Muscle layer of duodenum (tissue), 2 donors: ENCODE measurements around the gene TNS3.

Experiments used
- H3K27ac ChIP-seq: one replicate; pipeline ENCODE4 v1.7.0; 2013; ENCODE audit warnings: mild to moderate bottlenecking, low read length
- H3K27me3 ChIP-seq: one replicate; pipeline ENCODE4 v1.7.0; 2013; ENCODE audit warnings: low read depth, mild to moderate bottlenecking, control low read depth, low read length
- H3K36me3 ChIP-seq, 2 donors: one replicate each; pipeline ENCODE4 v1.7.0; 2013; ENCODE audit warnings: low read length in 2 of 2, control low read depth in 1 of 2, mild to moderate bottlenecking in 1 of 2; ENCODE audit not compliant: insufficient read depth in 2 of 2, control insufficient read depth in 1 of 2
- H3K4me1 ChIP-seq, 2 donors: one replicate each; pipeline ENCODE4 v1.7.0; 2013; ENCODE audit warnings: low read length in 2 of 2, mild to moderate bottlenecking in 2 of 2, control low read depth in 1 of 2, moderate library complexity in 1 of 2; ENCODE audit not compliant: insufficient read depth in 2 of 2, control insufficient read depth in 1 of 2
- H3K4me3 ChIP-seq, 2 donors: one replicate each; pipeline ENCODE4 v1.7.0; 2013; ENCODE audit warnings: low read length in 2 of 2, low read depth in 1 of 2, mild to moderate bottlenecking in 1 of 2
- H3K9me3 ChIP-seq, 2 donors: one replicate each; pipeline ENCODE4 v1.7.0; 2013; ENCODE audit warnings: low read length in 2 of 2, control low read depth in 1 of 2, mild to moderate bottlenecking in 1 of 2; ENCODE audit not compliant: control insufficient read depth in 1 of 2
- donor health status: healthy.

Gene TNS3

DNA sequence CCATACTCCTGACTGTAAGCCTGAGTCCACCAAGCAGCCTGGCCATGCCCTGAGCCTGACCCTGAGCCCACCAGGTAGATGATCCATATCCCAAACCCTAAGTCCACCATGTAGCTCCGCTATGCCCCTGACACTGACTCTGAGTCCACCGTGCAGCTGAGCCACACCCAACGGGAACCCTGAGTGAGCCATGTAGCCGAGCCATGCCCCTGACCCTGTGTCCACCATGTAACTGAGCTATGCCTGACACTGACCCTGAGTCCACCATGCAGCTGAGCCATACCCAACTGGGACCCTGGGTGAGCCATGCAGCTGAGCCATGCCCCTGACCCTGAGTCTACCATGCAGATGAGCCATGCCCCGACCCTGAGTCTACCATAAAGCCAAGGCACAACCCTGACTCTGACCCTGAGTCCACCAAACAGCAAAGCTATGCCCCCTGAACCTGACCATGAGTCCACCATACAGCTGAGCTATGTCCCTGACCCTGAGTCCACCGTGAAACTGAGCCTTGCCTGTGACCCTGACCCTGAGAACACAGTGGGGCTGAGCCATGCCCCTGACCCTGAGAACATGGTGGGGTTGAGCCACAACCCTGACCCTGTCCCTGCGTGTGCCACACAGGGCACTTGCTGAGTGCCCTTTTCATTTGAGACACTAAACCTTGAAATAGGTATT lies 299.8 kb downstream of the TNS3 start:
- Histone ChIP-seq H3K4me3 (no peak overlapping the region), H3K27ac (no peak overlapping the region), H3K27me3 (no peaks in the 10 kb centered on the region), H3K36me3 (peaks cover 40 to 61% of the 10 kb centered on the region in 2 donors), H3K9me3 (no peaks in the 10 kb centered on the region), H3K4me1 (peaks cover 0 to 3% of the 10 kb centered on the region in 2 donors)

- Histone ChIP-seq H3K4me3 (no peak overlapping the region), H3K9me3 (no peaks in the 10 kb centered on the region), H3K4me1 (no peaks in the 10 kb centered on the region), H3K27ac (no peak overlapping the region), H3K36me3 (peaks cover 44 to 63% of the 10 kb centered on the region in 2 donors), H3K27me3 (no peaks in the 10 kb centered on the region)
Measured at GRCh38 chr7:47281161-47281560, 300.8 kb downstream of the TNS3 start.

DNA sequence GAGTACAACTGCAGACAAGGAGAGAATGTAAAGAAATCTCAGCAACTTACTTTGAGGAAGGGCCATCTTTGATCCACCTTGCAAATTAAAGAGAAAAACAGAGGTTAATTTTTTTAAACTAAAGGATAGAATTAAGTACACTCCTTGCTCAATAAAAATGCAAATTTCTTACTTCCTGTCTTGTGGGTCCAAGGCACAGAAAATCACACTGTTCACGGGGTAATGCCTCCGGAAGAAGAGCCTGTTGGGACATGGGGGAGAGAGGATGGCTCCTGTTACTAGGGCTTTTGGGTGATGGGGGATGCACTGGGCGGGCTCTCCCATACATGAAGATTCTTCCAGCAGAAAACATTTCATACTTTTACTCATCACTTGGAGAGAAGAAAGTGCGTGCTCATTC lies 301.8 kb downstream of the TNS3 start:
- no peaks in the 10 kb centered on the region for H3K27me3 ChIP-seq
- H3K36me3 ChIP-seq = peaks cover 42 to 57% of the 10 kb centered on the region in 2 donors
- no peaks in the 10 kb centered on the region for H3K9me3 ChIP-seq
- no peaks in the 10 kb centered on the region for H3K4me1 ChIP-seq
- H3K27ac ChIP-seq = no peak overlapping the region
- no peak overlapping the region for H3K4me3 ChIP-seq

GRCh38 chr7:47278043-47278442 lies 303.9 kb downstream of the TNS3 start:
- no peaks in the 10 kb centered on the region for H3K9me3 ChIP-seq
- H3K27ac ChIP-seq = no peak overlapping the region
- H3K36me3 ChIP-seq = peaks cover 26 to 38% of the 10 kb centered on the region in 2 donors
- no peak overlapping the region for H3K4me3 ChIP-seq
- H3K4me1 ChIP-seq = no peaks in the 10 kb centered on the region
- no peaks in the 10 kb centered on the region for H3K27me3 ChIP-seq

DNA sequence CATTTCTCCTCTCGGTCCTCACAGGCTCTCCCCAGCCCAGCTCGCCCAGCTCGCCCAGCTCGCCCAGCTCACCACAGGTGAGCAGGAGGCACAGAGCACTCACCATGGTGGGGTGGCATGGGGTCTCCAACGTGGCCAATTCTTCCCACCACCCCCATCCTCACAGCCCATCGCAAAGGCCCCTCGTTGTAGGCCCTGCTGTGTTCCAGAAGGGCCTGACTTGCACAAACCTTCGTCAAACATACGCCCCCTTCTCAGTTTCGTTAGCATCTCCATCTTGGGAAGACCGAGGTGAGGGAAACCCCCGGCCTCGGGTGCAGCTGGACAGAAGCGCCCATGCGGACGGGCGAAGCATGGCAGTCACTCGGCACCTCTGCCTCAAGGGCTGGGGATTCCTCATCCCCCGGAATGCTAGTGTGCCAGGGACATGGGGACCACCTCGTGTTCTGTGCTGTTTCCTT lies 304.6 kb downstream of the TNS3 start:
- Histone ChIP-seq H3K27ac (no peak overlapping the region), H3K4me1 (no peaks in the 10 kb centered on the region), H3K9me3 (no peaks in the 10 kb centered on the region), H3K27me3 (no peaks in the 10 kb centered on the region), H3K36me3 (peaks cover 23 to 31% of the 10 kb centered on the region in 2 donors), H3K4me3 (no peak overlapping the region)

DNA sequence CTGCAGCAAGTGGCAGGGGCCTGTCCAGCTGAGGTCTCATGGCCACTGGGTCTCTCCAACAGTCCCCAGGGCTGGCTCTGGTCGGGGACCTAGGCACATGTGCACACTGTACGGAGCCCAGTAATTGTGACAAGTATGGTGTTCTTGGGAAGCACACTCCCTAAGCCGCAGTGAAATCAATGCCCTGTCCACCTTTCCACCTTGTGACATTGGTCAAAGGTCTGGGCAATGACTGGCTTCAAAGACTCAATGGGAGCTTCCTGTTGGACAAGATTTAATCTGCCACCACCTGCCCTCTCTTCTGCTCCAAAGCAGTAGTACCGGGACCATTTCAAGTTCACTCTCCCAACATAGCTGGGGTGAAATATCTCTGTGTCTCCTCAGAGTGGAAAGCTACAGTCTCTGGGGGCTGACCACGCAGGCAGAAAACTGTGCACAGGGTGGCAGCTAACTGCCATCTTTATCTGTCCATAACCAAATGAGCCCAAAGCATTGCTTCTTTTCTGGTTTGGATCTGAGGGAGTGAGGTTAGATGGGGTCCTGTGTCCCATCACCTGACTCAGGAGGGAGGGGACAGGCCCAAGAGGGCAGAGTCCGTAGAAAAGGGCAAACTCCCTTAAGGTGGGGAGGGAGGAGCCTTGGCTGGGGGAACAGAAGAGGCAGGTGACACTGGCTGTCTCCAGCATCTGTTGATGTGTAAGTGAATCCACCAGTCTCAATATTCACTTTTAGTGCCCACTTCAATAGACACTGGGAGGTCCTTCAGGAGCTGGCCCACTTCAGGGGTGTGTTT lies 307.7 kb downstream of the TNS3 start:
- H3K36me3 ChIP-seq = peaks cover 12 to 18% of the 10 kb centered on the region in 2 donors
- no peaks in the 10 kb centered on the region for H3K9me3 ChIP-seq
- no peaks in the 10 kb centered on the region for H3K27me3 ChIP-seq
- H3K4me1 ChIP-seq = no peaks in the 10 kb centered on the region
- no peak overlapping the region for H3K27ac ChIP-seq
- H3K4me3 ChIP-seq = no peak overlapping the region

DNA sequence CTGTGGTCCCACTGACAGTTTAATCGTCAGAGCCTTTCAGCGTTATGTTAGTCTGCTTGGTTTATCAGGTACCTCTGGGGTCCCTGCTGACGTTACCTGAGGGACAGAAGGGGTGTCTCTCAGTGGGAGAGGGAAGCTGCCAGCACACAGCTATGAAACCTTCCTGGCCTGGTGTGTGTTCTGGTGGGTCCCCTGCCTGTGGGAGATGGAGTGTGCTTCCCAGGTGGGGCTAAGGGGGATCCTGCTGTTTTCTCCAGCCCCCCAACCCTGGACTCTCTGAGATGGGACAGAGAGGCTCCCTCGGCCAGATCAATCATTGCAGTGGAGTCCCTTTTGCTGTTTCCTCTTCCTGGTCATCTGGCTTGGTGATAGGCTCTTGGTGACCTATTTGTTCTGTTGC lies 308.8 kb downstream of the TNS3 start:
- Histone ChIP-seq H3K4me3 (no peak overlapping the region), H3K27me3 (no peaks in the 10 kb centered on the region), H3K4me1 (no peaks in the 10 kb centered on the region), H3K9me3 (peaks cover 0 to 2% of the 10 kb centered on the region in 2 donors), H3K27ac (no peak overlapping the region), H3K36me3 (peaks cover 7 to 11% of the 10 kb centered on the region in 2 donors)

GRCh38 chr7:47271749-47272148 lies 310.2 kb downstream of the TNS3 start:
- Histone ChIP-seq H3K27ac (no peak overlapping the region), H3K27me3 (no peaks in the 10 kb centered on the region), H3K4me1 (no peaks in the 10 kb centered on the region), H3K36me3 (peaks cover 4 to 6% of the 10 kb centered on the region in 2 donors), H3K9me3 (peaks cover 0 to 3% of the 10 kb centered on the region in 2 donors), H3K4me3 (no peak overlapping the region)

DNA sequence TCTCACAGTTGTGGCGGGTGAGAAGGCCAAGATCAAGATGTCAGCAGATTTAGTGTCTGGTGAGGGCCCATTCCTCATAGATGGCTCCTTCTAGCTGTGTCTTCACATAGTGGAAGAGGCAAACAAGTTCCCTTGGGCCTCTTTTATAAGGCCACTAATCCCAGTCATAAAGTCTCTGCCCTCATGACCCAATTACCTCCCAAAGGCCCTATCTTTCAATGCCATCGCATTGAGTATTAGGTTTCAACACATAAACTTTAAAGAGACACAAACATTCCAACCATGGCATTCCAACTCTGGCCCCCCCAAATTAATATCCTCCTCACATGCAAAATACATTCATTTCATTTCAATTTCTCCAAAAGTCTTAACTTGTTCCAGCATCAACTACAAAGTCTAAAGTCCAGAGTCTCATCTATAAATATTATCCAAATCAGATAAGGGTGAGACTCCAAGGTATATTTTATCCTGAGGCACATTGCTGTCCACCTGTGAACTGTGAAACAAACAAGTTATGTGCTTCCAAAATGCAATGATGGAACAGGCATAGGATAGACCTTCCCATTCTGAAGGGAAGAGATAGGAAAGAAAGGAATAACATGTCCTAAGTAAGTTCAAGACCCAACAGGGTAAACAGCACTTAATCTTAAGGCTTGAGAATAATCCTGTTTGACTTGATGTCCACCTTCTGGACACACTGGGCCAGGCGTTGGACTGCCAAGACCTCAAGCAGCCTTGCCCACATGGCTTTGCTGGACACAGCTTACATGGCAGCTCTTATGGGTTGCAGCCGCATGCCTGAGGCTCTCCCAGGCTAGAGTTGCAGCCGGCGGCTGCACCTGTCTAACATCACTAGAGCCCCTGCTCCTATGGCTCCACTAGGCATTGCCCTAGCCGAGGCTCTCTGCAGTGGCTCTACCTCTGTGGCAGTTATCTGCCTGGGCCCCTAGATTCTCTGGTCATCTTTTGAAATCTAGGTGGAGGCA lies 312.8 kb downstream of the TNS3 start:
- Histone ChIP-seq H3K27ac (no peak overlapping the region), H3K9me3 (peaks cover 0 to 3% of the 10 kb centered on the region in 2 donors), H3K27me3 (no peaks in the 10 kb centered on the region), H3K36me3 (no peaks in the 10 kb centered on the region), H3K4me3 (no peak overlapping the region), H3K4me1 (peaks cover 0 to 4% of the 10 kb centered on the region in 2 donors)

DNA sequence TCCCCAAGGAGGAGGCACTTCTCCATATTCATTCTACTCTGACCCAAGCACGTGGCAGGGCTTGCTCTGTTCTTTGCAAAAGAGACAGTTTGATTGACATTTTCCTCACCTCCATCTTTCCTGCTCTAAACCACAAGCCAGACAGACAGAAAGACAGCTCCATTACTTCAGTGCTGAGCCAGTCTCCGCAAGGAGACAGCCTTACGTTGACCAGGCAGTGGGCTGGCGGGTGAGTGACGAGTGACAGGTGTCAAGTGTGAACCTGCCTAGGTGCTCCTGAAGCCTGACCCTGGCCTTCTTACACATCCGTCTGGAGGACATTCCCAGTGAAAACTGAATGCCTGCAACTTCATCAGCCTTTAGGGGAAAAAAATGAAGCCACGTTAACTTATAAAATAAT lies 314.6 kb downstream of the TNS3 start:
- Histone ChIP-seq H3K27me3 (no peaks in the 10 kb centered on the region), H3K27ac (no peak overlapping the region), H3K4me3 (no peak overlapping the region), H3K9me3 (peaks cover 0 to 3% of the 10 kb centered on the region in 2 donors), H3K4me1 (peaks cover 0 to 4% of the 10 kb centered on the region in 2 donors), H3K36me3 (no peaks in the 10 kb centered on the region)

DNA sequence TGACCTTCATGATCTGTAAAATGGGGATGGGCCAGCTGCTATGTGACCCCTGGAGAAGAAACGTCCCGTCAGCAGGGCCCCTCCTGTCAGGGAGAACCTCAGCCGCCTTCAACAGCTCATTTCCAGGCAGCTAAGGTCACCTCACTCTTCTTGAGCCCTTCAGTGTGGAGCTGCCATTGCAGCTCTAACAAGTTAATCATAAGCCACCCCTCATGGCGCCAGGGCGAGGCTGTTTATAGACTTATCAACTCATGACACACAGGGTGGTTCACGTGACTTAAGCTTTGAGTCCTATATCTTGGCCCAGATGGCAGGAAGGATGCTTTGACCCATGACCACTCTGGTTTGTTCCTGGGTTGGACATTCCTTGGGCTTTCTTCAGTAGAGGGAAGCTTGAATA lies 315.1 kb downstream of the TNS3 start:
- Histone ChIP-seq H3K4me1 (peaks cover 0 to 4% of the 10 kb centered on the region in 2 donors), H3K9me3 (peaks cover 0 to 3% of the 10 kb centered on the region in 2 donors), H3K27ac (peak overlapping the region; percentile 46), H3K4me3 (no peak overlapping the region), H3K36me3 (no peaks in the 10 kb centered on the region), H3K27me3 (no peaks in the 10 kb centered on the region)
